Stimulated activated CD8-positive, alpha-beta memory T cell treated with anti-CD3 and anti-CD28 coated beads, Interleukin-4, amount 100 ng/mL, for 48 hours (primary cell): Measurements from ENCODE around the gene PPP6R2.

Experiments
- DNase-seq: peaks from one replicate; pipeline ENCODE4 v3.0.0-alpha.2; 2020

PPP6R2 gene

DNA sequence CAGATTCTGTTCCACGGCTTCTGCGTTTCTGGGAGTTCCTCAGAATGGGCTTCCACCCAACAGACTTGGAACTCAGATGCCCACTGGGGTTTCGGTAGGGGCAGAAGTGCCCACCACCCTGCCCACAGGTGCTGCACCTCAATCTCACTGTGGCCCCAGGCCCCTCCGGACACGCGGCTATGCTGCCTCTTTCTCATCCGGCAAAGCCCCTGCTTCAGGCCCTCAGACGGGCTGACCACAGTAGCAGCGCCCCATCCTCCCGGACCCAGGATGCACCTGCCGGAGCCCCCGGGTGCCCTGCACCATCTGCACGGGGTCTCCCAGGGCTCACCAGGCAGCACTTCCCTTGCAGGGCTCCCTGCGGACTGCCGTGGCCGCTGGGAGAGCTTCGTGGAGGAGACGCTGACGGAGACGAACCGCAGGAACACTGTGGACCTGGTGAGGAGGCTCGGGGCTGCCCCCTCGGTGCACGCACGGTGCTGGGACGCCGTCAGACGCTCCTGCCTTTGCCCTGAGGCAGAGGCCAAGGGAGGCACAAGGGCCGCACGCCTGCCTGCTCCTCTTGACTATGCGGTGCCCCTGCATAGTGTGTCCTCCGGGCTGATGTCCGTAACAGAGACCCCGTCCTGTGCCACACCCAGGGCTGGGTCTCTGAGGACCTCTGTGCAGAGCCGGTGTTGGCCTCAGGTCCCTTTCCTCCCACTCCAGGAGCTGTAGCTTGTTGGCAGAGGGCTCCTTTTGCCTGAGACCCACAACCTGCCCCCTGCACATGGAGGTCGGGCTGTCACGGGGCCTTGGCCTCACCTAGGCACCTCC lies 93.1 kb downstream of the PPP6R2 start:
- DNase-seq: no peak

DNA sequence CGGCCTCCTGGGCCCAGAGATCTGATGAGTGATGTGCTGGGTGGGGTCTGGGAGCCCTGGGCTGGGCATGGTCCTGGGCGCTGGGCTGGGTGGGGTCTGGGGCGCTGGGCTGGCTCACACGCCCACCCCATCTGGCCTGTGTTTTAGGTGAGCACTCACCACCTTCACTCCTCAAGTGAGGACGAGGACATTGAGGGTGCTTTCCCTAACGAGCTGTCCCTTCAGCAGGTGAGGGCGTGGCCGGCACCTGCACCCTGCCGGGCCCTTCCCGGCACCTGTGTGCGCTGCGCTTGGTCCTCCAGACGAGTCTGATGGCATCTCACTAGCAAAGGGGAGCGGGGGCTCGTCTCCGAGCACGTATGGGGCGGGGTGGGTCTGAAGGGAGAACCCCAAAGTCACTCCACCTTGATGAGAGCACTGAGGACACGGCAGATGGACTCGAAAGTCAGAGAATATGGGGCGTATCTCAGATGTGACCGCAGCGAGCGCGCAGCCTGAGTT lies 93.8 kb downstream of the PPP6R2 start:
- no peak for DNase-seq

DNA sequence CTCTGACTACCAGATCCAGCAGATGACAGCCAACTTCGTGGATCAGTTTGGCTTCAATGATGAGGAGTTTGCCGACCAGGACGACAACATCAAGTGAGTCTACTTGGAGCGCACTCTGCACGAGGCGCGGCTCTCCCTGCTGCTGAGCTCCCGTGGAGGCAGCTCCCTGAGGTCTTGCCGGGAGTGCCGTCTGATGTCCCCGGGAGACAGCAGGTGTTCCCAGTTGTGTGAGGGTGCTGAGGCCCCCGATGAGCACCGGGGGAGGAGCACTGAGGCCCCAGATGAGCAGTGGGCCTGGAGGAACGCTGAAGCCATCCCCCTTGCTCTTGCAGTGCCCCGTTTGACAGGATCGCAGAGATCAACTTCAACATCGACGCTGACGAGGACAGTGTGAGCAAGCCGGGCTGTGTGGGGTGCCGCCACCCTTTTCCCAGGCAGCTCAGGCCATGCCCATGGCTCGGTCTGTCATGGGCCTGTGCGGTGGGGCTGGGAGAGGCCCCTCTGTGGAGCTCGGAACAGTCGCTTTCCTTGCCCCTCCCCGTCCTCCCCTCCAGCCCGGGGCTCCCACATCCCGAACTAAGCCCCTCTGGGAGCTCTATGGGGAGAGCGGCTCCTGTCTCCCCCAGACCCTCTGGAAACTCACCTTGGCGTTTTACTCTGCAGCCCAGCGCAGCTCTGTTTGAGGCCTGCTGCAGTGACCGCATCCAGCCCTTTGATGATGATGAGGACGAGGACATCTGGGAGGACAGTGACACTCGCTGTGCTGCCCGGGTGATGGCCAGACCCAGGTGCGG lies 94.6 kb downstream of the PPP6R2 start:
- DNase-seq: no peak

DNA sequence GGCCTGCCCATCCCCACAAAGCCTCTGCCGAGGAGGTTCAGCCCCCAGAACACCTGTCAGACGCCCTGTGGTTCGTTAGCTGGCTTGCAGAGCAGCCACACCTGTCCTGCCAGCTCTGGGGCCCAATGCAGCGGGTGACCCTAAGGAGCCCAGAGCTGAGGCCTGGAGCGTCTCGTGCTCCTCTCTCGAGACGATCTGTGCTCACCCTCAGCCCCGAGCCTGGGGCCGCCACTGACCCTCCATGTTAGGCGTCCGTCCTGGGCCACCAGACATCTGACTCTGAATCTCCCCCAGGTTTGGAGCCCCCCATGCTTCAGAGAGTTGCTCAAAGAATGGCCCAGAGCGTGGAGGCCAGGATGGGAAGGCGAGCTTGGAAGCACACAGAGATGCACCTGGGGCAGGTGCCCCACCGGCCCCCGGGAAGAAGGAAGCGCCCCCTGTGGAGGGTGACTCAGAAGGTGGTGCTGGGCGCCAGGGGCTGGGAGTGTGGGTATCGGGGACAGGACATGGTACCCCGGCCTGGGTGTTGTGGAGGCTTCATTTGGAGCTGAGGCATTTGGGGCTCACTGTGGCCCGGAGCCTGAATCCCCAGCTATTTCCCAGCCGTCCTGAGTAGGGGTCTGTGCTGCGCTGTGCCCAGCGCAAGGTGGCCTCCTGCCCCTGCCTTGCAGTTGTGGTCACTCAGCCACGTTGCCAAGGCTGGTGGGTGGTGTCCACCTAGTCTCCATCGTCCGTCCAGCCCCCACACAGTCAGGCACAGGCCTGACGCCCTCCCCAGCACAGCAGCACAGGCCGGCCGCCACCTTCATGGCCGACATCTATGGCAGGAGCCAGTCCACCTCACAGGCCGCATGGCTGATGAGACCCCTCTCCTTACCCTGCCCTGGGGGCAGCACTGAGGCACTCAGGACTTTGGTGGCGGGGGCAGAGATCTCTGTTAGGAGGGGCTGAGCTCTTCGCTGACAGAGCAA lies 95.5 kb downstream of the PPP6R2 start:
- DNase-seq: no peak

DNA sequence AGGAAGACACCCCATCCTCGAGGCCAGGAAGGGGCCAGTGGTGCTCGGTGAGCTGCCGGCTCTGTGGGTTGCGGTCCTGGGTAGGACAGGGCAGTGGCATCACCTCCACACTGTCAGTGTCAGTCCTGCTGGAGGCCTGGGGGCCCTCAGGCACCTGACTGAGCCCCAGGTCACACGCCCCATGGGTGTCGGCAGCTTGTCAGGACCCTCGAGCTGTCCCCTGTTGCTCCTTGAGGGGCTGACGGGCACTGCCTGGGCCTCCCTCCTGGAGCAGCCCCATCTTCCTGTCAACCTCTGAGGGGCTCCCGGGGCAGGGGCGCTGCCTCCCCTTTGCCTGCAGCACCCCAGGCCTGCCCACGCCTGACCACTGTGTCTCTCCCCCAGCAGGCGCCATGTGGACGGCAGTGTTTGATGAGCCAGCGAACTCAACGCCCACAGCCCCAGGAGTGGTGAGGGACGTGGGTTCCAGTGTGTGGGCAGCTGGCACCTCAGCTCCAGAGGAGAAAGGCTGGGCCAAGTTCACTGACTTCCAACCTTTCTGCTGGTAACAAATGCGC lies 96.3 kb downstream of the PPP6R2 start:
- DNase-seq: no peak

DNA sequence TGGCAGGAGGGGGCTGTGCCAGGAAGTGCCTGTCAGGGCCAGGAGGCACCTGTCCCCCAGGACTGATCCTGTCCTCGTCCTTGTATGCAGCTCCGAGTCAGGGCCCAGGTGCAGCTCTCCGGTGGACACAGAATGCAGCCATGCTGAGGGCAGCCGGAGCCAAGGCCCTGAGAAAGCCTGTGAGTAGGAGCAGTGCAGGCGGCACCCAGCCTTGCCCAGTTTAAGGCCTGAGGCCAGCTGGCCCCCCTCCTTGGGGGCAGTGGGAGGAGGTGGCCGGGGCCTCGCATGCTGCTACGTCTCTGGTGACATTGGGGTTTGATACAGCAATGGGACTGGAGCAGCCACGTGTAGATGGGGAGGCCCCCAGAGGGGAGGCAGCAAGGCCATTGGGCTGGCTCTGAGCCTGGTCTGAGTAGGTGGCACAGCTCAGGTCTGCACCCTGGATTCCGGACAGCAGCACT lies 96.8 kb downstream of the PPP6R2 start:
- DNase-seq: no peak

DNA sequence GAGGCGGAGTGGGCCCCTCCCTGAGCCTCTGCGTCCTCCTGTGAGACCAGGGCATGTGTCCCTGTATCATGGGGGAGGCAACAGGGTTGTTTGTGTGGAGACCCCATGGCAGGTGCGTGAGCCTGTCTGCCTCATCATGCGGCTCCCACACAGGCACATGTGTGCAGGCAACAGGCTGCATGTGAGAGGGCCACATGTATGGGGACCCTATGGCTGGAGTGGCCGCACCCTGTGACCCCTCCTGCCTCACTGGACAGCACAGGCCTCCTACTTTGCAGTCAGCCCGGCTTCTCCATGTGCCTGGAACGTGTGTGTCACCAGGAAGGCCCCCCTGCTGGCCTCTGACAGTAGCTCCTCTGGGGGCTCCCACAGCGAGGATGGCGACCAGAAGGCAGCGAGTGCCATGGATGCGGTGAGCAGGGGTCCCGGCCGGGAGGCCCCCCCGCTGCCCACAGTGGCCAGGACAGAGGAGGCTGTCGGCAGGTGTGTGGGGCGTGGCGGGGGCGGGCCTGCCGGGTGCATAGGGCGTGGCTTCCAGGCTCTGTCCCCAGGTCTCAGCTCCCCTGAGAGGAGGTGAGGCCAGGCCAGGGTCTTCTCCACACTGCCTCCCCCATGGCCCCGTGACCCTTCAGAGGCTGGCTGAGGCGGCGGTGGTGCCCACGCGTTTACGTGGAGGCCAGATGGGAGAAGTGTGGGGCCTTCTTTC lies 97.6 kb downstream of the PPP6R2 start:
- no peak for DNase-seq

DNA sequence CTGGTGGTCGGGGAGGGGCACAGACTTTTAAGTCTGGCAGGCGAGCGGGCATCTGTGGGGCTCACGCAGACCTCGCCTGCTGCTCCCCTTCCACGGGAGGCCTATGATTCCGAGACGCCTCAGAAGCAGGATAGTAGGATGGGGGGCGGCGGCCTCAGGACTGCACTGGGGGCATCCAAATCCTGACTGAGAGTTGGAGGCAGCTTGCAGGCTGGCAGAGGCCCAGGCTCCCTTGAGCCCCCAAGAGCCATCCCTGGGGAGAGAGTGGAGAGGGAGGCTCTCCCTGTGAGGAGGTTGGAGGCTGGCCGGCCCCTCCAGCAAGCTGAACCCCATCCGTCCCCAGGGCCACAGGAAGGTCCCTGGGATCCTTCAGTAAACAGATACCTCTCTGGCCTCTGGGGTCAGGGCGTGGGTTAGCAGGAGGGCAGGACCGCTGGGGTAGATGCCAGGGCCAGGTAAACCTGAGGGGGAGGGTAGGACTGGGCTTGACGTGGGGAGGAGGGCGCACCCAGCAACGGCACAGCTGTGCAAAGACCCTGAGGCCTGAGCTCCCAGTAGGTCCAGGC lies 98.4 kb downstream of the PPP6R2 start:
- no peak for DNase-seq

DNA sequence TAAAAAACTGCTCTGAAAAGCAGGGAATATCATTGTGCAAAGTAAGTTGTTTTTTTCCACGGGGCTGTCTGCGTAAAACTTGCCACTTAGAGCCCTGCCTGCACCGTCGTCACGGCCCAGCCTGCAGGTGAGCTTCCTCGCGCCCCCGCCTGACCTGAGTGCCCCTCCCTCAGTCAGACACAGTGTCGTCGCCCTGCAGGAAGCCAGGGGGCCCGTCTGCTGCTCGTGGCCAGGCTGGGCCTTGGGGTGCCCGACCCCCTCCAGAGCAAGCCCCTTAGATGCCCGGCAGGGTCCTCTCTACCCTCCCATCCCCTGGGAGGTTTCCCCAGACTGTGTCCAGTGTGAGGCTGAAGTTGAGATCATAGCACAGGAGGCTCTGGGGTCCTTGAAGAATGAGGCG lies 100.1 kb downstream of the PPP6R2 start:
- DNase-seq: no peak

DNA sequence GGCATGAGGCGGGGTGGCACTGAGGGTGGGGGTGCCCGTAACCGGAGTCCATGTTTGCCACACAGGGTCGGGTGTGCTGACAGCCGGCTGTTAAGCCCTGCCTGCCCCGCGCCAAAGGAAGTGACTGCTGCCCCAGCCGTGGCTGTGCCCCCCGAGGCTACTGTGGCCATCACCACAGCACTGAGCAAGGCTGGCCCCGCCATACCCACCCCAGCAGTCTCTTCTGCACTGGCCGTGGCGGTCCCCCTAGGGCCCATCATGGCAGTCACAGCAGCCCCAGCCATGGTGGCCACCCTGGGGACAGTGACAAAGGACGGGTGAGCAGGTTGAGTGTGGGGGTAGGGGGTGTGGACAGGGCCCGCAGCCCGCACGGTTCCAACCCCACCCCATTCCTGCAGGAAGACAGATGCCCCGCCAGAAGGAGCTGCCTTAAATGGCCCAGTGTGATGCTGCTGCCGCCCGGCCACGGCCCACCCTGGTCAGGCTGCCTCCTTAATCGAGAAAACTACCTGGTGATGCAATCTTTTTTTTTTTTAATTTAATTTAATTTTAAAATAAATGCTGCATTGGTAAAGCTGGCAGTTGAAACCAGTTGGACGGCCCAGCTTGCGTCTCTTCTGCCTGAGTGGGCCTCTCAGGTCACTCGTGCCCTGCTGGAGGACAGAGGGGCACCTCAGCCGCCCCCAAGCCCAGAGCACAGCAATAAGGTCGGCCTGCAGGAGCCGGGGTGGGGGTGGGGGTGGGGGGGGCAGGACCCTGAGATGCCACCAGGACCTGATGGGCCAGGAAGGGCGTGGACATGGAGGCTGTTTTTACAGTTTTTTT lies 100.9 kb downstream of the PPP6R2 start:
- no peak for DNase-seq

DNA sequence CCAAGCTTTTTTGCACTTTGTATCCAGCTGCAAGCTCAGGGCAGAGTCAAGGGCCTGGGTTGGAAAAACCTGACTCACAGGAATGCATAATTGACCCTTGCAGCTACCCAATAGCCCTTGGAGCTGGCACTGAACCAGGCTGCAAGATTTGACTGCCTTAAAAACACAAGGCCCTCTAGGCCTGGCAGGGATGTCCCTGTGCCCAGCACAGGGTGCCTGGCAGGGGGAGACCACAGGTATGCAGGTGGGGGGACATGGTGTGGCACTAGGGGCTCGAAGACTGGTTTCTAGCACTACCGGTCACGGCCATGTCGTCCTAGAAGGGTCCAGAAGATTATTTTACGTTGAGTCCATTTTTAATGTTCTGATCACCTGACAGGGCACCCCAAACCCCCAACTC lies 101.5 kb downstream of the PPP6R2 start:
- DNase-seq: no peak

DNA sequence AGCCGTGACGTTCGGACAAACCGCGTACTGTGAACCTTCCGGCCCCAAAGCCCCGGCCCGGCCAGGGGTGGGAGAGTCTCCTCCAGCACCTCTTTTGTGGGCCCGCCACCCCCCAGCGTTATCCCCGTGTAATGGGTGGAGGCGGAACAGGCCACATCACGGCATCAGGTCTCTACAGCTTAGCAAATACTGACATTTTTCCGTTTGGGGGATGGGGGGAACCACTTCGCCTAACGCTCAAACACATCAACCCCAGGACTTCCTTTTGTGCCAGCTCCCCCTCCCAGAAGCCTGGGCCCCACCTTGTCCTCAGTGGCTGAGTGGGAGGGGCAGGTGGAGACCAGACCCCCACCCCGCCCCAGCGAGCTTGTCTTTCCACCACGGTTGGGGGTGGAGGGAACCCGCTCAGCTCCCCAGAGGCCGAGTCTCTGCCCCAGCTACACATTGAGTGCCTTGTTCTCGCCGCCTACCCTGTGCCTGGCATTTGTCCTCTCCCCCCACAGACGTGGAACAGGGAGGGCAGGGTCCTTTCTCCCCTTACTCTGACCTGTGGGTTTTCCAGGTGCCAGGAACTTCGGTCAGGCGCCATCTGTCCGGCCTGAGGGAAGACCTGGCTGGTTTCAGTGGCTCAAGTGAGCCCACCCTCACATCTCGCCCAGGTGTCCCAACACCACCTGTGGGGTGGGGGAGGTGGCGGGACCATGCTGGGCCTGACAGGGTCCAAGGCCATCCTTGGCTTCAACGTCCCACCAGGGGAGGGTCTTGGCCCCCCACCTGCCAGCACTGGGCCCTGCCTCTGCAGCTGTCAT lies 102.1 kb downstream of the PPP6R2 start:
- peak; percentile 50 for DNase-seq

DNA sequence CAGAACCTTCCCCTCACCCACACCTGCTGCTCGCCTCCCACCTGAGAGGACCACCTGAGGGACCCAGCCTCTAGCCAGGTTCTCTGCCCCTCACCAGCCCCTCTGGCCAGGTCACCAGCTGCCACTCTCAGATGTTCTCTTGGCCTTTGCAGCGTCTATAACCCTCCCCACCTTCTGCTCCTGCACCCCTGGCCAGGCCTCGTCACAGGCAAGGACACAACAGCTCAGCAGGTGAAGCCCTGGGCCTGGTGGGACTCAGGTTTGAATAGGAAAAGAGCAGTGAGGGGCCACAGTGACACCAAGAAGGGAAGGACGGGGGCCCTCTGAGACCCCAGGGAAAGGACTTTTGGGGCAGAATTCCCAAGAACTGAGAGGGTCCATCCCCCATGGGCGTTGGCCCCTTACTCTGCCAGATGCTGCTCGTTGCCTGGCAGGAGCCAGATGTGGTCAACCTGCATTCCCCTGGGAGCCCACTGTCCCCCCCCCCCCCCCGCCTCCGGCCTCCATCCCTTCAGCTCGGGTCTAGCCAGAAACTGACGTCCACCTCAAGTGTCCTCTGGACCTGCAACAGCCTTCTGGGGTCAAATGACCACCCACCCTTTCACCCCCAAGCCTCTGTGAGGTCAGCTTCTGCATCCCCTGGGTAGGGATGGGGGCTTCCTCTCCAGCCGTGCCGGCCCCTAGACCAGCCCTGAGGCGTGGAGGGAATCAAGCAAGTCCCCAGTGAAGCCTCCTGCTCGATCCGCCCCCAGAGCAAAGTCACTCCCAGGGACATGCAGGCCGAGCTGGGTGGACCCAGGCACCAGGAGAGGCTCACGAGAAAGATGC lies 103.0 kb downstream of the PPP6R2 start:
- DNase-seq: no peak

DNA sequence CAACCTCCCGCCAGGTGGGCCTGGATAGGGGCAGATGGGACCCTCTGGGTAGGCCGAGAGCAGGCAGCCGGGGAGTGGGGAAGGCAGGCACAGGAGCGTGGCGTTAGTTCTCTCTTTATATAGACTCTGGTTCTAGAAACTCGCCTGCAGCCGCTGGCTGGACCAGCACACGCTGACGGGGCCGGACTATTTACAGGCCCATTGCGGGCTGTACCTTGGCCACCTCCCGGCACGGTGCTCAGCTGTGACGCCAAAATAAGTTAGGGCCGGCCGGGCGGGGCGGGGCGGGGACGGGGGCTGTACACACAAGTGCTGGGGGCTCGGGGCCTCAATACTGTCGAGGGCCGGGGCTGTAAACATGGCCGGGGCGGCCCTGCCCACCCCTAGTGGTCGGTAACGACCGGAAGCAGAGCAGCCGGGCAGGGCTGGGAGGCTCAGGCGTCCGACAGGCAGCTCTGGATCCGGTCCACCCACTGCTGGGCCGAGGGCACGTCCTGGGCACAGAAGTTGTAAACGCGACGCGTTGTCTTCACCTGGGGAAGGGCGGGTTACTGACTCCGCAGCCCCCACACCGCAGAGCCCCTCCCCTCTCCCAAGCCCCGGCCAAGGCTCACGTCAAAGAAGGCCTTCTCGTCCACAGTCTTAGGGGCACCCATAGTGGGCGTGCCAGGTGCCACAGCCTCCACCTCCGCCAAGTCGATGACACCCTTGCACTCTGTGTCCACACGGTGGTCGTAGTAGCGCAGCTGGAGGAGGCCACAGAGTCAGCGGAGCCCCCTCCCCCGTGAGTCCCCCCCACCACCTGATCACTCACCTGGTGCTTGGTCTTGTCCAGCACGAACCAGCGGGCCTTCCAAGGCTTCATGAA lies 103.8 kb downstream of the PPP6R2 start:
- DNase-seq: no peak

DNA sequence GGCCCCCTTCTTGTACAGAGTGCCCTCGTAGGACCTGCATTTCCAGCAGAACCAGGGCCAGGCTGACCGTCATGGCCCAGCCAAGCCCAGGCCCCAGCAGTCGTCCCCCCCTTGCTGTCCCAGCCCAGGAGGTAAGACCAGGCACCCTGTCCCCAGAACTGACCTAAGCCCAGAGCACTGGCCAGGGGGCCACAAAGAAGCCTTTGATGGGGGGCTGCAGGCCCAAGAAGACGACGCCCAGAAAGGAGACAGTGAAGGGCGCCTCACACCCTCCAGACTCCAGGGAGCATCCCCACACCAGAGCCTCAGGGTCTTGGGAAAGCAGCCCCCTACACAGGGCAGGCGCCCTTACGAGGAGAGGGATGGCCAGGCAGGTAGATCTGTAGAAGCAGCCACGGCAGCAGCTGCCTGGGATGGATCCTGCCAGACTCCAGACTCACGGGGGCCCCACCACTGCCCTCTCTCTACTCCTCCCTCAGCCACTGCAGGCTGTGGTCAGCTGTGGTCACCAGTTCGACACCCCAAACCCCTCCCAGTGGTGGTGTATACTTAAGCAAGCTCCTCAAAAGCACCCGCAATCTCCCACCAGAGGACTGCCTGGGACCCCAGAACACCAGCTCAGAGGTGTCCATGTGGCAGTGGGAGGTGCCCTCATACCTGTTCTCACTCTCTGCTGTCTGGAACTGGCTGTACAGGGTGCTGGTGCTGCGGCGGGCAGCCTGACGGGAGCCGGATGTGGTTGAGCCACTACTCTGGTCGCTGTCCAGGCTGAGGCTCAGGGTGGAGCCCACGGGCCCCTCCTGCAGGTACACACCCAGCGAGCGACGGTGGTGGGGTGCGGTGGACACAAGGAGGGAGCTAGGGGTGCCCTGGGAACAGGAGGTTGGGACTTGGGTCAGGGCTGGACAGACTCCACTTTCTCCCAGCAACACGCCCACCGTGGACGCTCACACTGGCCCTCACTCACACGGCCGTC lies 104.7 kb downstream of the PPP6R2 start:
- no peak for DNase-seq

DNA sequence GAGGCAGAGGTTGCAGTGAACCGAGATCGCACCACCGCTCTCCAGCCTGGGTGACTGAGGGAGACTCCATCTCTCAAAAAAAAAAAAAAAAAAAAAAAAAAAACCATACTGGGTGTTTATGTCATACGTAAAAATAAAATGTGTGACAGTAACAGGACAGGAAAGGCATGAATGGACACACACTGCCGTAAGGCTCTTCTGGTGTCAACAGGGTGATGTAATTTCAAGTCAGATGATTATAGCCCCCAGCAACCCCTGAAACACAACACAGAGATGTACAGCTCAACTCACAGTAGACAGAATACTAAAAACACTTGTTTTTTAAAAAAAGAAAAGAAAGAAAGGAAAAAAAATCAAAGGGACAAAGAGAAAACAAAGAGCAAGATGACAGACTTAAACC lies 109.5 kb downstream of the PPP6R2 start:
- DNase-seq: no peak
